K562 (cell line): ENCODE results near the gene PLAC1.

Experiments used
- FIP1L1 ChIP-seq: fragments of 200-400 bp; formaldehyde crosslinking; IDR thresholded peaks from 2 replicates; pipeline ENCODE4 v1.6.1; 2018; ENCODE audit warnings: mild to moderate bottlenecking, low read depth, low read length; ENCODE audit not compliant: poor library complexity, severe bottlenecking
- HMBOX1 ChIP-seq: sonication (generic); IDR thresholded peaks from 2 replicates; pipeline ENCODE4 v1.6.1; 2016
- MTA1 ChIP-seq: fragments of 450-650 bp; IDR thresholded peaks from 2 replicates; pipeline ENCODE4 v1.6.1; 2017; ENCODE audit warnings: borderline replicate concordance
- SIN3A ChIP-seq, 2 experiments: fragments of 150-350 bp in 1 of 2; IDR thresholded peaks; 2 replicates each; pipeline ENCODE4 v1.6.1; 2011 to 2016; ENCODE audit warnings: borderline replicate concordance in 2 of 2, low read depth in 2 of 2, low read length in 2 of 2, mild to moderate bottlenecking in 2 of 2, moderate library complexity in 2 of 2; ENCODE audit not compliant: control insufficient read depth in 1 of 2
- THRA ChIP-seq: fragments of 450-650 bp; IDR thresholded peaks from 2 replicates; pipeline ENCODE4 v1.6.1; 2017; ENCODE audit warnings: mild to moderate bottlenecking, moderate library complexity

GRCh38 chrX:134673123-134673522 is 14.9 kb upstream of the PLAC1 start:
- TF ChIP-seq MTA1 (no peak), THRA (no peak), HMBOX1 (no peak), FIP1L1 (no peak), SIN3A (IDR thresholded peaks at IDR 0.05; ENCODE audit: borderline replicate concordance in 2 of 2, control insufficient read depth in 1 of 2, low read depth in 2 of 2, low read length in 2 of 2) (no peak)
